ENCODE measurements around the gene RPLP1.

The RPLP1 gene

DNA sequence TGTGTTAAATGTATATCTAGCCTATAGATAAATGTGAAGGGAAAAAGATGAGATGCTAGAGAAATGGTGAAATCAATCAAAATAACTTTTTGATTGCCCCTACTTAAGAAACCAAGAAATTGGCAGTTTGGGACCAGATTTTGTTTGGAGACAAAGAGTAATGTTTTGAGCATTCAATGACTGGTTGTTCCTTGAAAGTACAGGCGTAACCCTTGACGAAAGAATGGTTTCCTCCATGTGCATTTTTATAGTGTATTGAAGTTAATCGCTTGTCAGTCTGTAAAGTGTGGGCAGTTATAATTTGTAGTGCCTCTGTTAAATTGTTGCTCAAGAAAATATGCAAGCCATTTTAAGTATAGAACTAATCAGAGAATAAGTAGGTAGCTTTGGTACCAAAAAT, 37.2 kb upstream of the RPLP1 start:
- Histone ChIP-seq H3K36me3 (replicated peaks; ENCODE audit: insufficient read depth, low read length) (no peaks in the 10 kb centered on the region; the same call in none of the 2 replicates), H3K9me3 (replicated peaks; ENCODE audit: insufficient read depth, low read length) (no peaks in the 10 kb centered on the region), H3K4me2 (ENCODE audit: low read depth, low read length) (peak overlapping the region; percentile 84), H4K20me1 (ENCODE audit: insufficient read depth, low read length) (no peaks in the 10 kb centered on the region), H3K4me1 (ENCODE audit: low read length) (peaks cover 4% of the 10 kb centered on the region; the same call in 1 of the 2 replicates), H3K27ac (ENCODE audit: low read length) (no peak overlapping the region), H3K9me2 (replicated peaks; ENCODE audit: insufficient read depth, low read length) (no peaks in the 10 kb centered on the region), H3K27me3 (replicated peaks; ENCODE audit: insufficient read depth, low read length) (no peaks in the 10 kb centered on the region), H3K4me3 (ENCODE audit: low read length) (peak overlapping the region; percentile 91), H2AFZ (ENCODE audit: low read length) (no peak overlapping the region), H3K79me2 (ENCODE audit: low read length) (peaks cover 57% of the 10 kb centered on the region), H3F3A (ENCODE audit: insufficient read depth, low read length) (peaks cover 7% of the 10 kb centered on the region; the same call in 1 of the 2 replicates), H3K9ac (ENCODE audit: low read length) (peak overlapping the region; percentile 81; the same call in 1 of the 2 replicates)
- no peak for DNase-seq
- no peak for TF ChIP-seq EZH2 (optimal IDR thresholded peaks at IDR 0.05; ENCODE audit: low read depth, low read length)
- TF ChIP-seq EZH2phosphoT487 (IDR thresholded peaks at IDR 0.05; ENCODE audit: low read length) = no peak
- TF ChIP-seq CTCF (IDR thresholded peaks at IDR 0.05; ENCODE audit: low read length) = no peak

GRCh38 chr15:69417581-69417980, 35.0 kb upstream of the RPLP1 start:
- no peaks in the 10 kb centered on the region for H4K20me1 ChIP-seq (ENCODE audit: insufficient read depth, low read length)
- peaks cover 4% of the 10 kb centered on the region for H3K36me3 ChIP-seq (replicated peaks; ENCODE audit: insufficient read depth, low read length)
- H3F3A ChIP-seq (ENCODE audit: insufficient read depth, low read length) = peaks cover 7% of the 10 kb centered on the region; the same call in 1 of the 2 replicates
- DNase-seq = no peak
- no peaks in the 10 kb centered on the region for H3K27me3 ChIP-seq (replicated peaks; ENCODE audit: insufficient read depth, low read length)
- H3K9me3 ChIP-seq (replicated peaks; ENCODE audit: insufficient read depth, low read length) = no peaks in the 10 kb centered on the region
- no peak overlapping the region for H3K4me2 ChIP-seq (ENCODE audit: low read depth, low read length)
- no peak overlapping the region for H3K4me3 ChIP-seq (ENCODE audit: low read length)
- peaks cover 4% of the 10 kb centered on the region; the same call in 1 of the 2 replicates for H3K4me1 ChIP-seq (ENCODE audit: low read length)
- H3K9ac ChIP-seq (ENCODE audit: low read length) = no peak overlapping the region
- no peak overlapping the region for H3K27ac ChIP-seq (ENCODE audit: low read length)
- H2AFZ ChIP-seq (ENCODE audit: low read length) = no peak overlapping the region
- TF ChIP-seq CTCF (IDR thresholded peaks at IDR 0.05; ENCODE audit: low read length) (no peak), EZH2phosphoT487 (IDR thresholded peaks at IDR 0.05; ENCODE audit: low read length) (no peak), EZH2 (optimal IDR thresholded peaks at IDR 0.05; ENCODE audit: low read depth, low read length) (no peak)
- peaks cover 61% of the 10 kb centered on the region for H3K79me2 ChIP-seq (ENCODE audit: low read length)
- H3K9me2 ChIP-seq (replicated peaks; ENCODE audit: insufficient read depth, low read length) = no peaks in the 10 kb centered on the region

- H3K27me3 ChIP-seq (replicated peaks; ENCODE audit: insufficient read depth, low read length) = no peaks in the 10 kb centered on the region
- peaks cover 4% of the 10 kb centered on the region for H3K36me3 ChIP-seq (replicated peaks; ENCODE audit: insufficient read depth, low read length)
- no peaks in the 10 kb centered on the region for H3K9me3 ChIP-seq (replicated peaks; ENCODE audit: insufficient read depth, low read length)
- no peaks in the 10 kb centered on the region for H4K20me1 ChIP-seq (ENCODE audit: insufficient read depth, low read length)
- H3K27ac ChIP-seq (ENCODE audit: low read length) = no peak overlapping the region
- H3K9me2 ChIP-seq (replicated peaks; ENCODE audit: insufficient read depth, low read length) = no peaks in the 10 kb centered on the region
- no peaks in the 10 kb centered on the region for H3F3A ChIP-seq (ENCODE audit: insufficient read depth, low read length)
- H3K4me3 ChIP-seq (ENCODE audit: low read length) = no peak overlapping the region
- no peak overlapping the region for H3K4me2 ChIP-seq (ENCODE audit: low read depth, low read length)
- TF ChIP-seq CTCF (IDR thresholded peaks at IDR 0.05; ENCODE audit: low read length) = no peak
- no peak for TF ChIP-seq EZH2phosphoT487 (IDR thresholded peaks at IDR 0.05; ENCODE audit: low read length)
- no peak for TF ChIP-seq EZH2 (optimal IDR thresholded peaks at IDR 0.05; ENCODE audit: low read depth, low read length)
- no peak for DNase-seq
- H3K4me1 ChIP-seq (ENCODE audit: low read length) = no peaks in the 10 kb centered on the region
- peaks cover 44% of the 10 kb centered on the region for H3K79me2 ChIP-seq (ENCODE audit: low read length)
- H3K9ac ChIP-seq (ENCODE audit: low read length) = no peak overlapping the region
- H2AFZ ChIP-seq (ENCODE audit: low read length) = no peak overlapping the region
Measured at GRCh38 chr15:69421498-69421897, 31.1 kb upstream of the RPLP1 start.
